RWPE1 (cell line): Measurements from ENCODE around the gene RPS25.
"Not testable (repeated sequence)": the region's sequence is repeated elsewhere in the genome, so short reads cannot be mapped to it uniquely, and the experiment has no call there.

Source experiments
- CTCF ChIA-PET: fragments of 350-600 bp; sonication (Branson Sonifier 250); formaldehyde crosslinking; extraction: SDS; loops from one replicate; lab custom pipeline; 2021; lab: Yijun Ruan, JAX
- POLR2A ChIA-PET: fragments of 400-600 bp; formaldehyde crosslinking; extraction: SDS; loops from one replicate; lab custom pipeline; 2020; ENCODE audit warnings: antibody characterized with exemption; ENCODE audit not compliant: low non-redundant PET; lab: Yijun Ruan, JAX
- DNase-seq: peaks from one replicate; pipeline ENCODE4 v3.0.0; 2012; ENCODE audit warnings: low spot score
- H3K27ac ChIP-seq: fragments of 450-650 bp; 2 replicates; pipeline ENCODE4 v1.5.1; 2017
- TF ChIP-seq, protein P1 (sequence below): fragments of 450-650 bp; conservative IDR thresholded peaks from 2 replicates; pipeline ENCODE4 v1.5.1; 2017; ENCODE audit warnings: low read depth, mild to moderate bottlenecking

RPS25 gene

DNA sequence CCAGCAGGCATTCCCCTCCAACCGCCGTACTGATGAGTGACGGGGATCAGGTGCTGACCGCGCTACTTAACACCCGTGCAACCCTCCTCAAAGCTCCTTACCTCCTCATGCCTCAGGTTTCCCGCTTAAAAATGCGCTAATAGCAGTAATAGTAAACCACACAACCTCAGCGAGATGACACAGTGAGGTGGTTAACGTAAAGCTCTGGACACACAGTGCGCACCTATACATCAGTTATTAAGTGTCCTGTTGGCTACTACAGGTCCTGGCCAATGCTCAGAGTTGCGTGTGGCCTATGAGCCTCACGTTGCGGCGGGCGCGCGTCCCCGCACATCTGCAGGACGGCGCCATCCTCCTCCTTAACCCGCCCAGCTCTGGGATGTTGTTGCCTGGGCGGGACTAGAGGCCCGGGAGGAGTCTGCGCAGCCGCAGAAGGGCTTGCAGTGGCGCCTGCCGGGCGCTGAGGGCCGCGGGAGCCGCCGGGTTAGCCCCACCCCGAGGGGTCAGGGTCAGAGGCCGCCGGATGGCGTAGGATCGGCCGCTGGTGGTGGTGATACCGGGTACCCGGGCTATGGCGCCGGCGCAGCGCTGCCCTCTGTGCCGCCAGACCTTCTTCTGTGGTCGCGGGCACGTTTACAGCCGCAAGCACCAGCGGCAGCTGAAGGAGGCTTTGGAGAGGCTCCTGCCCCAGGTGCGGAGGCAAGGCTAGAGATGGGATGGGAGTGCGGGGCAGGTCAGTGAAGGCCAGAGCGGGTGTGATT, 20.3 kb downstream of the RPS25 start, which contains the start of gene CENATAC:
Gene CENATAC (plus strand): TSS at position 512 of the 761 bp plus-strand sequence. CDS start 60 bp downstream, at position 572.
- CTCF ChIA-PET = interaction anchor here (0.6 to 1.0 kb wide), 2 partner anchors 18 to 1766 kb away, joined by 3 read pairs; partner anchors contain the start of genes PCSK7 and RNF214
- TF ChIP-seq, protein P1, sequence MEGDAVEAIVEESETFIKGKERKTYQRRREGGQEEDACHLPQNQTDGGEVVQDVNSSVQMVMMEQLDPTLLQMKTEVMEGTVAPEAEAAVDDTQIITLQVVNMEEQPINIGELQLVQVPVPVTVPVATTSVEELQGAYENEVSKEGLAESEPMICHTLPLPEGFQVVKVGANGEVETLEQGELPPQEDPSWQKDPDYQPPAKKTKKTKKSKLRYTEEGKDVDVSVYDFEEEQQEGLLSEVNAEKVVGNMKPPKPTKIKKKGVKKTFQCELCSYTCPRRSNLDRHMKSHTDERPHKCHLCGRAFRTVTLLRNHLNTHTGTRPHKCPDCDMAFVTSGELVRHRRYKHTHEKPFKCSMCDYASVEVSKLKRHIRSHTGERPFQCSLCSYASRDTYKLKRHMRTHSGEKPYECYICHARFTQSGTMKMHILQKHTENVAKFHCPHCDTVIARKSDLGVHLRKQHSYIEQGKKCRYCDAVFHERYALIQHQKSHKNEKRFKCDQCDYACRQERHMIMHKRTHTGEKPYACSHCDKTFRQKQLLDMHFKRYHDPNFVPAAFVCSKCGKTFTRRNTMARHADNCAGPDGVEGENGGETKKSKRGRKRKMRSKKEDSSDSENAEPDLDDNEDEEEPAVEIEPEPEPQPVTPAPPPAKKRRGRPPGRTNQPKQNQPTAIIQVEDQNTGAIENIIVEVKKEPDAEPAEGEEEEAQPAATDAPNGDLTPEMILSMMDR = no peak
- POLR2A ChIA-PET = interaction anchor here (0.5 kb wide), 1 partner anchor 13 kb away, joined by 3 read pairs; no protein-coding TSS in a partner anchor
- peak; percentile 99 for DNase-seq
- H3K27ac ChIP-seq = peak within 1 kb of the TSS; percentile 83

DNA sequence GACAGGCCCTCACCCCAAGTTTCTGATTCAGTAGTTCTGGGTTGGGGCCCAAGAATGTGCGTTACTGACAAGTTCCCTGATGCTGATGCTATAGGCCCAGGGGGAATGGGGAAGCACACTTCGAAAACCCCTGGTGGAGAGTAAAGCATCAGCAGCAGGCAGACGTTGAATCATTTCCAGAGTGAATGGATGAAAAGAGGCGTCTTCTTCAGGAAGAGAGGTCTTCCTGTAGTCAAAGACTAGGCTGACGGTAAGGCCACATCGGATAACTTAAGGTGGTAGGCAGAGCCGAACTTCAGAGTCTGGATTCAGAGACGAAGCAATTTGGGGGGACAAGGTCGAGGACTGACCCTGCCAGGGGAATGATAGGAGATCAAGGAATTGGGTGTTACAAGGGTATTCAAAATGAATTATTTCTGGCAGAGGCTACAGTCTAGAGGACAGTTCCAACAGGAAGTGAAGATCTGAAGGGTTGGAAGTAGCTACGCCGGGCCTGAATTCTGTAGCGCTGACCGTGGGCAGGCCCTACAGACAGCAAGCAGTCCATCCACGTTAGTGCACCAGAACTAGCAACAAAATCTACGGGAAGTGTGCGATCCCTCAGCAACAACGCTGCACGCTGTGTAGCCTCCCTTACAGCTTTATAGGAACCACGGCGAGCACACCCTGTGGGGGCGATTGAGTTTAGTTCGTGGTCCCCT, 21.1 kb downstream of the RPS25 start:
- CTCF ChIA-PET = interaction anchor here (0.6 to 1.0 kb wide), 2 partner anchors 19 to 1765 kb away, joined by 3 read pairs; partner anchors contain the start of genes PCSK7 and RNF214
- no peak for DNase-seq
- TF ChIP-seq, protein P1 = no peak
- POLR2A ChIA-PET = interaction anchor here (0.5 kb wide), 1 partner anchor 12 kb away, joined by 3 read pairs; no protein-coding TSS in a partner anchor
- H3K27ac ChIP-seq = peak overlapping the region; percentile 83

DNA sequence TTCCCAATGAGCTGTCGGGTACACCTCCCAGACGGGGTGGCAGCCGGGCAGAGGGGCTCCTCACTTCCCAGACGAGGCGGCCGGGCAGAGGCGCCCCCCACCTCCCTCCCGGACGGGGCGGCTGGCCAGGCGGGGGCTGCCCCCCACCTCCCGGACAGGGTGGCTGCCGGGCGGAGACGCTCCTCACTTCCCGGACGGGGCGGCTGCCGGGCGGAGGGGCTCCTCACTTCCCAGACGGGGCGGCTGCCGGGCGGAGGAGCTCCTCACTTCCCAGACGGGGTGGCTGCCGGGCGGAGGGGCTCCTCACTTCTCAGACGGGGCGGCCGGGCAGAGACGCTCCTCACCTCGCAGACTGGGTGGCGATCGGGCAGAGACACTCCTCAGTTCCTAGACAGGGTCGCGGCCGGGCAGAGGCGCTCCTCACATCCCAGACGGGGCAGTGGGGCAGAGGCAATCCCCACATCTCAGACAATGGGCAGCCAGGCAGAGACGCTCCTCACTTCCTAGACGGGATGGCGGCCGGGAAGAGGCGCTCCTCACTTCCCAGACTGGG, 26.6 kb downstream of the RPS25 start:
- H3K27ac ChIP-seq, DNase-seq, POLR2A ChIA-PET, CTCF ChIA-PET: not testable (repeated sequence)

DNA sequence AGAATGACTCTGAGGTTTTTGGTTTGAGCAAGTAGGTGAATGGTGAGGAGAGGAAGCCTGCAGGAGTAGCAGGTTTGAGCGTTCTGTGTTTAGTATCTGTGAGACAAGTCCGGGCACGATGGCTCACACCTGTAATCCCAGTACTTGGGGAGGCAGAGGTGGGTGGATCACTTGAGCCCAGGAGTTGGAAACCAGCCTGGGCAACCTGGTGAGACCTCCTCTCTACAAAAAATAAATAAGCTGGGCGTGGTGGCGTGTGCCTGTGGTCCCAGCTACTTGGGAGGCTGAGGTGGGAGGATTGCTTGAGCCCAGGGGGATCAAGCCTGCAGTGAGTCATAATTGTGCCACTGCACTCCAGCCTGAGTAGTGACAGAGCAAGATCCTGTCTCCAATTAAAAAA, 29.9 kb downstream of the RPS25 start:
- peak overlapping the region; percentile 80 for H3K27ac ChIP-seq
- ChIA-PET CTCF (interaction anchor here (0.7 kb wide), 1 partner anchor 68 kb away, joined by 3 read pairs; no protein-coding TSS in a partner anchor), POLR2A (no interaction called here)
- TF ChIP-seq, protein P1 = no peak
- DNase-seq = peak; percentile 65

DNA sequence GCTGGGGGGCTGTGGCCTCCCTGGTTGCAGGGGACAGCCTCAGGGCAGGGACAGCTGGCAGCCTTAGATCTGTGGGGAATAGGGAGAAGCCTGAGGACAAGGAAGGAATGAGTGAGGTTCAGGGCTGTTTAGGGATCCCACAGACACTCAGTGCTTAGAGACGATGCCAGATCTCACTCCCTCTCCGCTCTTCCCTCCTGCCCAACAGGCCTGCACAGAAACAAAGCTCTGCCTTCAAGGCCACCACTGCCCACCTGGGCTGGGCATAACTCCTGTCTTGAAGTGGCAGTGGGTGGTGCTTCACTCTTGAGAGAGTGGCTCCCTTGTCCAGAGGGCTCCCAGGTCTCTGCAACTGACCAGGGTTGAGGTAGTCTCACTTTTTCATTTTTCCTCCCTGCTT, 33.3 kb downstream of the RPS25 start:
- ChIA-PET POLR2A (interaction anchor here (0.7 kb wide), 1 partner anchor 13 kb away, joined by 3 read pairs; no protein-coding TSS in a partner anchor), CTCF (no interaction called here)
- no peak for DNase-seq
- peak overlapping the region; percentile 6 for H3K27ac ChIP-seq
- TF ChIP-seq, protein P1 = no peak

DNA sequence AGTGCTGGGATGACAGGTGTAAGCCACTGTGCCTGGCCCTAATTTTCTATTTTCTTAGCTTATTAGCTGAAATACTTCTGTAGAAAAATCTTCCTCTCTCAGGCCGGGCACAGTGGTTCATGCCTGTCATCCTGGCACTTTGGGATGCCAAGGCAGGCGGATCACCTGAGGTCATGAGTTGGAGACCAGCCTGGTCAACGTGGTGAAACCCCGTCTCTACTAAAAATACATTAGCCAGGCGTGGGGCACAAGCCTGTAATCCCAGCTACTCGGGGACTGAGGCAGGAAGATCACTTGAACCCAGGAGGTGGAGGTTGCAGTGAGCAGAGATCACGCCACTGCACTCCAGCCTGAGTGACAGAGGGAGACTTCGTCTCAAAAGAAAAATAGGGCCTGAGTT, 33.8 kb downstream of the RPS25 start:
- POLR2A ChIA-PET = interaction anchor here (0.7 kb wide), 1 partner anchor 13 kb away, joined by 3 read pairs; no protein-coding TSS in a partner anchor
- H3K27ac ChIP-seq = peak overlapping the region; percentile 6
- DNase-seq, CTCF ChIA-PET: not testable (repeated sequence)

DNA sequence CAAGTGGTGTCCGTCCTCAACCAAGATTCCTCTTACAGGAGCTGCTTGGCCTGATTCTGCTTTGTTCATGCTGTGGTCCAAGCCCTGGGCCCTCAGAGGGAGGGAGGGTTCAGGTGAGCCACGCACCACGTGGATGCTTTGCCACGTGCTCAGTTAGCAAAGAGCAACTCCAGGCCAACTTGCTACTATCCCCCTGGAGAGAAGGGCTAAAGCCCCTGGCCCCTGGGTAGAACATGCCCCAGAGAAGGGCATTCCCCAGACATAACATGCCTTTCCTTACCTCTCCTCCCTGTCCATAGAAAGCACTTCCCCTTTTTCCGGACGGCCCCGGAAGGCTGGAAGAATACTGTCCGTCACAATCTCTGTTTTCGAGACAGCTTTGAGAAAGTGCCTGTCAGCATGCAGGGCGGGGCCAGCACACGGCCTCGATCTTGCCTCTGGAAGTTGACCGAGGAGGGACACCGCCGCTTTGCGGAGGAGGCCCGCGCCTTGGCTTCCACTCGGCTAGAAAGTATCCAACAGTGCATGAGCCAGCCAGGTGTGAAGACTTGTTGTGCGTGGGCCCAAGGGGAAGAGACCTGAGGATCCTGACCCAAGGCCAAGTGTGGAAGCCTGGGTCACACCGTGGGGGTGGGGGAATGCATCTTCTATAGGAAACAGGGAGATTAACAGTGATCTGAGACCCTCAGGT, 37.8 kb downstream of the RPS25 start:
- H3K27ac ChIP-seq = no peak overlapping the region
- TF ChIP-seq, protein P1 = no peak
- ChIA-PET POLR2A (interaction anchor here (0.6 kb wide), 1 partner anchor 14 kb away, joined by 3 read pairs; no protein-coding TSS in a partner anchor), CTCF (no interaction called here)
- no peak for DNase-seq
